D341Med (cell line): ENCODE measurements around the gene ABHD14A.
"Not testable (repeated sequence)": the region's sequence is repeated elsewhere in the genome, so short reads cannot be mapped to it uniquely, and the experiment has no call there.

ENCODE experiments used
- DNase-seq: peaks from one replicate; pipeline ENCODE4 v3.0.0; 2012; ENCODE audit warnings: low spot score

The ABHD14A gene

DNA sequence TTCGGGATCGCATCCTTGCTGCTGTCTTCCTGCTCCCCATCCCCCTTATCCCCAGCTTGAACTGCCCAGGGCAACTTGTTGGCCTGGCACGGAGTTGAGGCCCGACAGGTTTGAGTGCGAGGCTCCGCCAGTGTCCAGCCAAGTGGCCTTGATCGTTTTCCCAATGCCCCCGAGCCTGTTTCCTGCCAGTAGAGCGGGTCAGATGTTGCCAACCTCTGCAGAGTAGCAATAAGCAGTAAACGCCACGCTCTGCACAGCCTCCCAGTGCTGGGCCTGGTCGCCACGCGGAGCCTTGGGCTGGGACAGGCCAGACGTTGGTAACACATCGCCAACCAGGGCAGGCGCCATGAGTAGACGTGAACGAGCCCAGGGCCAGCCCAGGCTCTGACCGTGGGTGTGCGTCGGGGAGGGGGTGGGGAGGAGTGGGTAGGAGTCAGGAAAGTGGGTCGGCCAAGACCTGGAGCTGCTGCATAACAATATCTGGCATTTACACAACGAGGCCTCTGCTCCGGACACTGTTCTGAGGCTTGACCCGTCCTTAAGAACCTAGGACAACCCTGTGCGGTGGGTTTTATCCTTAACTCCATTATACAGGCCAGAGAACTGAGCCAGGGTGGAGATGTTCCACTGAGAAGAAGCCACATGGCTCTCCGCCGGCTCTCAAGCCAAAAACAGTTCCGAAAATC is 444 bp upstream of the ABHD14A start:
- no peak for DNase-seq

DNA sequence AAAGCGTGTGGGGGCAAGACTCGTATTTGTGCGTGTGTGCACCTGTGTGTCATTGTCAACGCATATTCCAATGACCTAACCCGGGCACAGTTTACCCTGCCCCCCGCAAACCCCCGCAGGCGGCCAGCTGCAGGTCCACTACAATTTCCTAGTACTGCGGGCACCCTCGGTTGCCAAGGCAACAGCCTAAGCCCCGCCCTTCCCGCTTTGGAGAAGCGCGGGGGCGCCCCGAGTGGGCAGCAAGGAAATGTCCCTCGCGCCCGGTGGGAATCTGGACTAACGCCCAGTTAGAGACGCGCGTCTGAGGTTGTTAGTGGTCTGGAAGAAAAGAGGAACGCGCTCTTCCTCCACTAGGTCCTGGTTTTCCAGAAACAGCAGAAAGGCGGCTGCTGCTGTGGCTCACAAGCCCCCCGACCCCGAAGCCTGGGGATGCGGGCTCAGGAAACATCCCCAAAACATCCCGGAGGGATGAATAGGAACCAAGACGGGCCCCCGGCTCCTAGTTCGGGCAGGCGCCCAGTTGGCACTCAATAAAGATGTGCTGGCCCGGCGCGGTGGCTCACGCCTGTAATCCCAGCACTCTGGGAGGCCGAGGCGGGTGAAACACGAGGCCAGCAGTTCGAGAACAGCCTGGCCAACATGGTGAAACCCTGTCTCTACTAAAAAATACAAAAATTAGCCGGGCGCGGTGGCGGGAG is 1.1 kb downstream of the ABHD14A start:
- peak; percentile 82 for DNase-seq

DNA sequence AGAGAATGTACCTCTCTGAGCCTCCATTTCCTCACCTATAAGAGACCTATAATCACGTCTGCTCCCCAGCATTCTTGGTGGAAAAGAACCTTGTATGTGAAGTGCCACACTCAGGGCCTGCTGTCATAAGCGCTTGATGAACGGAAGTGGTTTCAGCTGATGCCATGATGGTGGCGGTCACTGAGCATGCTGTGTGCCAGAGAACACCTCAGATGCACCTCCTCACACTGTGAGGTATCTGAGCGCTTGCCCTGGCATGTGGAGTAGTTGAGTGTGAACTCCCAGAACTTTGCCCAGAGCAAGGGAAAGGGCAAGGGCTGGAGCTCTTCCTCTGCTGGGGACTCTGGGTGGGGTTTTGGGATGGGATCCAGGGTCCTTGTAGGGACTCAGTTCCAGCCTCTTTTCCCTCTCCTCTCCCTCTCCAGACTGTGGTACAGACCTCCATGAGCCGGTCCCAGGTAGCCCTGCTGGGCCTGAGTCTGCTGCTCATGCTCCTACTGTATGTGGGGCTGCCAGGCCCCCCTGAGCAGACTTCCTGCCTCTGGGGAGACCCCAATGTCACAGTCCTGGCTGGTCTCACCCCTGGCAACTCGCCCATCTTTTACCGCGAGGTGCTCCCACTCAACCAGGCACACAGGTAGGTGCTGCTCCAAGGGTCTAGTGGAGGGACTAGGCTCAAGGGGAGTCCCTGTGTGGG is 2.7 kb downstream of the ABHD14A start:
- DNase-seq = no peak

DNA sequence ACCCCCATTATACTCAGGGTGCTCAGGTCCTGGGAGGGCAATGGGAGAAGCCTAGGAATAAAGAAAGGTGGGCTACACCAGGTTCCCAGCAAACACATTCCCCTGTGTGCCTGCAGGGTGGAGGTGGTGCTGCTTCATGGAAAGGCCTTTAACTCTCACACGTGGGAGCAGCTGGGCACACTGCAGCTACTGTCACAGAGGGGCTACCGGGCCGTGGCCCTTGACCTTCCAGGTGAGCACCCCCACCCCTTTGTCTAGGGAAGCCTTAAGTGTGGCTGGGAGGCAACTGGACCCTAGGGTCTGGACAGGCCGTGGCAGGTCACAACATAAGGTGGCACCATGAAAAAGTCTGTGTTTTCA is 3.3 kb downstream of the ABHD14A start:
- no peak for DNase-seq

DNA sequence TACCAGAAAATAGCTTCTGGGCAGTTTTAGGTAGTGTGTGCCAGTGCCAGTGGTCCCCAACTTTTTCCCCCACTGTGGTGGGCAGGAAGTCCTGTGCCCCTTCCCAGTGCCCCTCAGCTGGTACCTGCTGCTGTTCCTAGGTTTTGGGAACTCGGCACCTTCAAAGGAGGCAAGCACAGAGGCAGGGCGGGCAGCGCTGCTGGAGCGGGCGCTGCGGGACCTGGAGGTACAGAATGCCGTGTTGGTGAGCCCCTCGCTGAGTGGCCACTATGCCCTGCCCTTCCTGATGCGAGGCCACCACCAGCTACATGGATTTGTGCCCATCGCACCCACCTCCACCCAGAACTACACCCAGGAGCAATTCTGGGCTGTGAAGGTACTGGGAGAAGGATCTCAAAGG is 5.4 kb downstream of the ABHD14A start:
- DNase-seq = no peak

DNA sequence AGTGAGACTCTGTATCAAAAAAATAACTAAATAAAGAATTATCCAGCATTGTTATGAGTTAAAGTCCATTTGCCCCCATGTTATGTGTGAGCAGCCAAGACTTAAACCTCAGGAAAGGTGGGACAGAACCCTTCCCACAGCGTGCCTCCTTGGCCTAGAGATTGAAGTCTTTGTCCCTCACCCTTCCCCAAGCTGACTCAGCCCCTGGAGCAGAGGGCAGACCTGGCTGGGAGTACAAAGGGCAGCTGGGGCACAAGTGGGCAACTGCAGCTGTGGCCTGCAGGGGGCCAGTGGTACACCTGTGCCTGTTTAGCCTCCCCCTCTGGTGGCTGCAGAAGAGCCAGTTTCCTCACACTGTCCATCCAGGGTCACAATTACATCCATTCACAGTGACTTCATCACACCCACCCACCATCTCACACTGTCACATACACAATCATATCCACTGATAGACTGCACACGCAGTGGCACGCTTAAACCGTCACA is 7.5 kb downstream of the ABHD14A start:
- peak; percentile 78 for DNase-seq

DNA sequence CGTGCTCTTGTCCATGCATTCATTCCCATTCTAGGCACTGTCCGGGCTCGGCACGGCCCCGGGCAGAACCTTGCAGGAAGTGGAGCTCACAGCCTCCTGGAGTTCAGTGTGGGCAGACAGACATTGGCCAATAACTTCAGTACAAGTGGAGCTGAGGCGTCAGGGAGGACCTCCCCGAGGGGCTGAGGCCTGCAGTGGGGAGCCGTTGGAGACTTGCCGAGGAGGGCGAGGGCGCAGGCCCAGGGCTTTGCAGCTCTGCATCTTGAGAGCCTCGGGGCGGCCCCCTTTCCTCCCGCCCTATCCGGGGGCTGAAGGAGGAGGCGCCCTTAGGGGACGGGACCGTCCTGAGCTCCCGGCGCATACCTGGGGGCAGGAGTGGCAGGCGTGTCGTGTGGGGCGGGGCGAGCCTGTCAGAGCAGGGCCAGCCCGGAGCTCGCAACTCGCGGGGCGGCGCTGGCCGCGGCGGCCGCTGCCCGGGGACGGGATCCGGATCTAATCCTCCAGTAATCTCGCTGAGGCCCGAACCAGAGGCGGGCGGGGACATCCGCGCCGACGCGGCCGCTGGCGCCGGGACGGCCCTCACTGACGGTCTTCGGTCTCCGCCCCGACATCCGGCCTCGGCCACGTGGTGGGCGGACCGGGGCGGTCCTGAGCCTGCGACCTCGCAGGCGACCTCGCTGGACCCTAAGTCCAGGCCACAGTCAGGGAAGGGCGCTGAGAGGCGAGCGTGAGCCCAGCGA is 8.1 kb downstream of the ABHD14A start, which contains the start of gene ACY1:
Gene ACY1, plus strand, starts transcription at position 698 of the 740 bp plus-strand sequence. CDS start 530 bp downstream, outside the sequence.
- peak; percentile 95 for DNase-seq

DNA sequence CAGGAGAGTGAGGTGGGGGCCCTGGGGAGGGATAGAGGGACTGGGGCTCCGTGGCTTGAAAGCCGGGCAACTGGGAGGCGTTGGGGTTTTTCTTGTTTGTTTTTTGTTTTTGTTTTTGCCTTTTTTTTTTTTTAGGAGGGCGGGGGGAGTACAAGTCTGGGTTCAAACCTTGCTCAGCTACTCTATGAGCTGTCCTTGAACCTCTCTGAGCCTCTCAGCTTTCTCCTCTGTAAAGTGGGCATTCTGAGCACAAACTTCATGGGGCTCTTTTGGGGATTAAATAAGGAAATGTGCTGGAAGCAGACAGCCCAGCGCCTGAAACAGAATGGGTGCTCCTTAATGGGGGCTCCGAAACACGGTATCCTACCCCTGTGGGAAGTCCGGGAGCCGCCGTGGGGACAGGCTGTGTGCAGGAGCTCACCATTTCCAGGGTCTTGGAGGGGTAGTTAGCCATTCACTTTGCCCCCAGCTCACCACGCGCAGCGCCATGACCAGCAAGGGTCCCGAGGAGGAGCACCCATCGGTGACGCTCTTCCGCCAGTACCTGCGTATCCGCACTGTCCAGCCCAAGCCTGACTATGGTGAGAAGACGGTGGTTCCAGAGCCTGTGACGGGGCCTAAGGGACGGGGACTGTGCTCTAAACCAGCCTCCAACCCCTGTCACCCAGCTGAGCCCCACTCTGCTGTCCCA is 8.9 kb downstream of the ABHD14A start:
- DNase-seq = no peak

DNA sequence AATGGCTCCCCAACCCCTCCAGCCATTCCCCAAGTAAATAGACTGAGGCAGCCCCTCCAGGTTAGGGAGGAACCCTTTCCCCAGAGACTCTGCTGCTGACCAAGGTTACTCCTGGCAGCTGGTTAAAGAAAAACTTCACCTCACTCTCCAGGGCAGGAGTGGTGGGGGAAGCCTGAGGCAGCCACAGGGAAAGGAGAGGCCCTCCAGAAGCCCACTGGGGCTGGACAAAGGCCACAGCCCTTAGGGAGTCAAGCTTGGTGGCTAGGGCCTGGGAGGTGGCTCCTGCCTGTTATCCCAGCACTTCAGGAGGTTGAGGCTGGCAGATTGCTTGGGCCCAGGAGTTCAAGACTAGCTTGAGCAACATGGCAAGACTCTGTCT is 9.4 kb downstream of the ABHD14A start:
- no peak for DNase-seq

DNA sequence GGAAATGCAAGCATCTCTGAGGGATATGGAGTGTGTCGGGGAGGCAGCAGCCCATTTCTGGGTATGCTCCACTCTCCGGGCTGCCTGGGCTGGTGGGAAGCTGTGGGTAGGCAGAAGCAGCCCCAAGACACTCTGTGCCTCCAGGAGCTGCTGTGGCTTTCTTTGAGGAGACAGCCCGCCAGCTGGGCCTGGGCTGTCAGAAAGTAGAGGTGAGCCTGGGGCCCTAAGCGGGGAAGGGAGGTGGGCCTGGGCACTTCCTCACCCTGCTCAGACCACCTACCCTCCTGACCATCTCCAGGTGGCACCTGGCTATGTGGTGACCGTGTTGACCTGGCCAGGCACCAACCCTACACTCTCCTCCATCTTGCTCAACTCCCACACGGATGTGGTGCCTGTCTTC is 10.2 kb downstream of the ABHD14A start:
- DNase-seq = no peak

DNA sequence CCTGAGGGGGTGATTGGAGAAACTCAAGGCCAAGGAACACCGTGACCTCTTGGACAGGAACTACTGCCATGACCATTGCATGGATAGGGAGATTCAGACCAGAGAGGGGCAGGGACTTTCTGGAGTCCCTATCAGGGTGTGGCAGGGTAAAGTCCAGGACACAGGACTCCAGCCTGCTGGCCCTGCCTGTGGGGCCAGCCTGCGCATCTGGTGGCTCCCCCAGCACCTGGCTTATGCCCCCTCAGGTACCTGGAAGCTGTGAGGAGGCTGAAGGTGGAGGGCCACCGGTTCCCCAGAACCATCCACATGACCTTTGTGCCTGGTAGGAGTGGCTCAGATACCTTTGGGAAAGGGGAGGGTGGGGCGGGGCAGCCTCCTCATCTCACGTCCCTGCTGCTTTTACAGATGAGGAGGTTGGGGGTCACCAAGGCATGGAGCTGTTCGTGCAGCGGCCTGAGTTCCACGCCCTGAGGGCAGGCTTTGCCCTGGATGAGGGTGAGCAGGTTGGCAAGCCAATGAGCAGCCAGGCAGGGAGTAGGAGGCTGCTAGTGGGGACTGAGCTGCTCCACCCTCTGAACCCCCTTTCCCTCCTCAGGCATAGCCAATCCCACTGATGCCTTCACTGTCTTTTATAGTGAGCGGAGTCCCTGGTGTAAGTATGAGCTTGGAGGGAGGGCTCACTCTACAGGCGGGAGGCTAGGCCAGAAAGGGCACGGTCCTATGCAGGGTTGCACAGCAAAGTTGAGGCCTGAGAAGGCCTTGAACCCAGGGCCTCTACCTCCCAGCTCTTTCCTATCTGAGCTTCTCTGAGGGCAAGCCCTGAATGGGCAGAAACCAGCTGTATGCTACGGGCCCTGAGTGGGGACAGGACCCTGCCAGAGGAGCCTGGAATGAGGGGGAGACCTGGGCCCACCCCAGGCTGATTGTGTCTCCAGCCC is 11.4 kb downstream of the ABHD14A start:
- no peak for DNase-seq

DNA sequence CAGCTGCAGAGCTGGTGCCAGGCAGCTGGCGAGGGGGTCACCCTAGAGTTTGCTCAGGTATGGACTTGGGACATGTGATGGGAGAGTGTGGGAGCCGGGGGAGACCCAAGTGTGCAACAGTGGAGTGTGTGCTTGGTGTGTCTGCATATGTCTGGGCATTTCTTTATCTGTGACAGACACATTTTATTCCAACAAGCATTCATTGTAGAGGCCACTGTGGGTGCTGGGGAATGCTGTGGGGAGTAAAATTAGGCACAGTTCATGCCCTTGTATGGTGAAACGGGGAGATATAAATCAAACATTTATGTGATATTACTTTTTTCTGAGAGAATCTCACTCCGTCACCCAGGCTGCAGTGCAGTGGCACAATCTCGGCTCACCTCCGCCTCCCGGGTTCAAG is 12.7 kb downstream of the ABHD14A start:
- DNase-seq = no peak

DNA sequence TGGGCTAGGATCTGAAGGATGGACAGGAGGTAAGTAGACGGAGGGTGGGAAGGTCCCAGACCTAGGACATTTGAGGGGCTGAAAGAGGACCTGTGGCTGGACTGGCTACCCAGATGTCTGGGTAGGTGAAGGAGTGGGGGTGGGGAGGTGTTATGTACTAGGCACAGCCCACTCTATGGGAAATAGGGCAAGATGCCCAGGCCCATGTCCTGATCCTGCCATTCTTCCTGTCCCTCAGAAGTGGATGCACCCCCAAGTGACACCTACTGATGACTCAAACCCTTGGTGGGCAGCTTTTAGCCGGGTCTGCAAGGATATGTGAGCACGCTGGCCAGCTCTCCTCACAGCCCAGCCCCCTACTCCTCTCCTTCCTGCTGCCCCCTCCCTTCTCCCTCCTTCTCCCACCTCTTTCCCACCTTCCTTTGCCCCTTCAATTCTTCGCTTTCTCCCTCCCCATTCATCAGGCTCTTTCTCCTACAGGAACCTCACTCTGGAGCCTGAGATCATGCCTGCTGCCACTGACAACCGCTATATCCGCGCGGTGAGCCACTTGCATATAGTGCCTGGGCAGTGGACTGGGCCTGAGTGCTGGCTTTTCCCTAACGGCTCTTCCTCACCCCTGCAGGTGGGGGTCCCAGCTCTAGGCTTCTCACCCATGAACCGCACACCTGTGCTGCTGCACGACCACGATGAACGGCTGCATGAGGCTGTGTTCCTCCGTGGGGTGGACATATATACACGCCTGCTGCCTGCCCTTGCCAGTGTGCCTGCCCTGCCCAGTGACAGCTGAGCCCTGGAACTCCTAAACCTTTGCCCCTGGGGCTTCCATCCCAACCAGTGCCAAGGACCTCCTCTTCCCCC is 13.7 kb downstream of the ABHD14A start:
- no peak for DNase-seq

DNA sequence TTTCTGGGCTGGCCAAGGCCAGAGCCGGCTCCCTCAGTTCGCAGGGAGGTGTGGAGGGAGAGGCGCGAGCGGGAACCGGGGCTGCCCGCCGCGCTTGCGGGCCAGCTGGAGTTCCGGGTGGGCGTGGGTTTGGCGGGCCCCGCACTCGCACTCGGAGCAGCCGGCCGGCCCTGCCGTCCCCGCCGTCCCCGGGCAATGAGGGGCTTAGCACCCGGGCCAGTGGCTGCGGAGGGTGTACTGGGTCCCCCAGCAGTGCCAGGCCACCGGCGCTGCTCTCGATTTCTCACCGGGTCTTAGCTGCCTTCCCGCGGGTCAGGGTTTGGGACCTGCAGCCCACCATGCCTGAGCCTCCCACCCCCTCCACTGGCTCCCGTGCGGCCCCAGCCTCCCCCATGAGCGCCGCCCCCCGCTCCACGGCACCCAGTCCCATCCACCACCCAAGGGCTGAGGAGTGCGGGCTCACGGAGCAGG is 15.7 kb downstream of the ABHD14A start:
- DNase-seq = not testable (repeated sequence)

DNA sequence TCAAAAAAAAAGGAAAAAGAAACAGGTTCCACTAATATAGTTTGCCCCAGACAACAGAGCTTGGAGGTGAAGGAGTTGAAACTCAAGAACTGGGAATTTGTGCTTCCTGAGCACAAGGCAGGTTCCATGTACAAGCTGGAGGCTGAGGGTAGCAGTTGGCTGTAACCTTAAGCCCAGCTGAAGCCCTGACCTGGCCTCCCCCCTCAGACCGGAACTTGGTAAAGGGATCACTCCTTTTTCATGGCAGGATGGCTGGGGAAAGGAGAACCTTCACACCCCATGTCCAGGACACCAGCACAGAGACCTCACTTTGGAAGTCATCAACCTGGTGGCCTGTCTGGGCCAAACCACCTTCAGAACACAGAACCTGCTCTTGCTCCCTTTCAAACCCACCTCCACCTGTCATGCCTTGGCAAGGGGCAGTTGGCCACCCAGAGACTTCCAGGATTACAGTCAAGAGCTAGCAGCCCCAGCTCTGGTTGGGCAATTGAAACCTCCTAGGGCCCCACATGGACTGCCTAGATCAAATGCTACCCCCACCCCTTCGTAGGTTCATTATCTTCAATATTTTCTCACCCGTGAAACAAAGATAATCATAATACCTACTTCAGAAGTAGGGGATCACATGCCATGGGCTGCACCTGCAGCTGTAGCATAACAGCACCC is 17.3 kb downstream of the ABHD14A start:
- DNase-seq = no peak

DNA sequence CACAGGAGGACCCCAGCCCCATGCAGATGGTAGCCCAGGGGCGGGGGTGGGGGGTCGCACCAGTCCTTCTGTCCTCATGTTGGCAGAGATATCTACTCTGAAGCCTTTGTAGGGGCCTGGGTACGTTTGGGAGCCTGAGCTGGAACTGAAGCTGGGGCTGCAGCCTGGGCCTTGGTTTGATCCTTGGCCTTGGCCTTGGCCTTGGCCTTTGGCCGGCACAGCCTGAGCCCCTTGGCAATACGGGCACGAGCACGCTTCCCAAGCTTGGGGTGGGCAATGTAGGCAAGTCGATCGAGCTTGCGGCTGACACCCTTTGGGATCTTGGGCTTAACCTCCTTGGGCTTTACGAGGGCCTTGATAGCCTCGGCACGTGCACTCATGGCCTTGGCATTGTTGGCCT is 18.8 kb downstream of the ABHD14A start:
- DNase-seq = not testable (repeated sequence)

DNA sequence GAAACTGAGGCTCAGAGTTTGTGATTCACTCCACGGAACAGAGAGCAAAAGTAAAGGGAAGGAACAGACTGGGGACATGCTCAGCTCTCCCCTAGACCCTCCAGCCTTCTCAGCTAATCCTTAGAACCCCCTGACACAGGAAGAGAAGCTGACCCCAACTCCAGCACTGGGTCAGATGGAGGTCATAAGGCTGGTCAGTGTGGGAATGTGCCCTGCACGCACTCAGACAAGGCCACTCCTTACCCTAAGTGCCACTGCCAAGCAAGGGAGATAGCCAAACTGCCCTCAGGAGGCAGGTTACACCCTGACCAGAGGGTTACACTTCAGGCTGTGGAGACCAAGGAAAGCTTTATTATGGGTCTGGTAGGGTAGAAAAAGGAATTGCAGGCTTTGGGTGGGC is 19.7 kb downstream of the ABHD14A start:
- DNase-seq = no peak

DNA sequence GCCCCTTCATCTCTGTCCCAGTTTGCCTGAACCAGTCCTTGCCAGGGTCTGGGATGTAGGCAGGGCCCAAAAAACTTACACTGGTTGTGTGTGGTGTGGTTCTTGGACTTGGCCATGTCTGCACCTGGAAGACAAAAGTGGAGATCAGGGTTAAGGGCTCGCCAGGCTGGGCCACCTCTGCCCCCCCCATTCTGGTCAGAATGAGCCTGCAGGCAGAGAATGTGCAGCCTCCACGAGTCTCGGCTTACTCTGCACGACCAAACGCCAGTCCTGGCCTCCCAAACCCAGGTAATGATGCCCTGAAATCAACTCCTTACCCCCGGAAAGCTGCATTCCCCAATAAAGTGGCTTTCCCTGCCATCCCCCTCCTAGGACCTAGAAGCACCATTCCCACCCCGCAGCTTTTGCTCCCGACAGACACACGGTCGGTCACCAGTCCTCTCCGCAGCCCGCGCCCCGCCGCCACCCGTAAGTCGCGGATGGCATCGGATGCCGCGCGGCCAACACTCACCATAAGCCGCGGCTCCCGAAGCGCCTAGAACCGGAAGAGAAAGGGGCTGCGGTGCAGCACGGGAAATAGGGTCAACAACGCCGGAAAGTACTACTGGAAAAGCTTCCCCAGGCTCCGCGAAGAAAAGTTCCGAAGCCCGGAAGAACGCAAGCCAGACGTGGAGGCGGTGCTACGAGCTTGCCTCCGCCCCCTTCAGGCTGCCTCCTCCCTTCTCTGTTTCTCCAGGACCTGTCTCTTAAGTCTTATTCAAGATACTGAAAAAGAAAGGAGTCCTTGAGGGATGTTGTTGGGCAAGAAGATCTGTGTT is 20.7 kb downstream of the ABHD14A start, which contains the start of gene RPL29:
Gene RPL29, minus strand, starts transcription at position 550 of the 818 bp plus-strand sequence. Its CDS starts 434 bp downstream, at position 116.
- peak; percentile 91 for DNase-seq
